Measurements from ENCODE around the gene PTPRC.

DNA sequence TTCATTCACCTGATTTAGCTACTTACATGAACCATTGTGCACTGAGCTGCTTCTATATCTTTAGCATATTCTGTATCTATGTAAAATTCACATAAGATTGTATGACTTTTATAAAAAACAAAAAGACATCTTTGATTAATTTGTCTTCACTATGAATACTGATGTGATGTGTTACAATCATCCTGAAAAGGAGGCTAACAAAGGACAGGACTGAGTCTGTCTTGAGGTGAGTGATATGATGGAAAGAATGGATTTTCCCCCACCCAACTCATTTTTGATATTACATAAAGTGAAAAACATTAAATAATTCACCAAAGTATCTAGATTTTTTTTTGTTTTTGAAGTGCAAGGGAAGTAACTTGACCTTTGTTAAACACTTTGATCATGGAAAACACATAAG is 9.8 kb downstream of the PTPRC start:
- TF ChIP-seq NFRKB (IDR thresholded peaks at IDR 0.05) (no peak), FOXK2 (IDR thresholded peaks at IDR 0.05) (no peak), SP1 (IDR thresholded peaks at IDR 0.05) (no peak)

Measured in HEK293T (cell line).